ENCODE measurements around the gene TPM2.

DNA sequence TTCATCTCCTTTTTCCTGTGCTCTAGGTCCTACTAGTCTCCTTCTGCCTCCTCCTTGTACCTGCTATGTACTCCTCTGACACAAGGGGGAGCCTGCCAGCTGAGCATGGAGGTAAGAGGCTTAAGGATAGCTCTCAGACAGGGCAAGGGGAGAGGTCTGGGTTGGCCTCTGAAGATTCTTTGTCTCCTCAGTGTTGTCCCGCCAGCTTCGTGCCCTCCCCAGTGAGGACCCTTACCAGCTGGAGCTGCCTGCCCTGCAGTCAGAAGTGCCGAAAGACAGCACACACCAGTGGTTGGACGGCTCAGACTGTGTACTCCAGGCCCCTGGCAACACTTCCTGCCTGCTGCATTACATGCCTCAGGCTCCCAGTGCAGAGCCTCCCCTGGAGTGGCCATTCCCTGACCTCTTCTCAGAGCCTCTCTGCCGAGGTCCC is 46.5 kb upstream of the TPM2 start:
- TF ChIP-seq, protein P1, sequence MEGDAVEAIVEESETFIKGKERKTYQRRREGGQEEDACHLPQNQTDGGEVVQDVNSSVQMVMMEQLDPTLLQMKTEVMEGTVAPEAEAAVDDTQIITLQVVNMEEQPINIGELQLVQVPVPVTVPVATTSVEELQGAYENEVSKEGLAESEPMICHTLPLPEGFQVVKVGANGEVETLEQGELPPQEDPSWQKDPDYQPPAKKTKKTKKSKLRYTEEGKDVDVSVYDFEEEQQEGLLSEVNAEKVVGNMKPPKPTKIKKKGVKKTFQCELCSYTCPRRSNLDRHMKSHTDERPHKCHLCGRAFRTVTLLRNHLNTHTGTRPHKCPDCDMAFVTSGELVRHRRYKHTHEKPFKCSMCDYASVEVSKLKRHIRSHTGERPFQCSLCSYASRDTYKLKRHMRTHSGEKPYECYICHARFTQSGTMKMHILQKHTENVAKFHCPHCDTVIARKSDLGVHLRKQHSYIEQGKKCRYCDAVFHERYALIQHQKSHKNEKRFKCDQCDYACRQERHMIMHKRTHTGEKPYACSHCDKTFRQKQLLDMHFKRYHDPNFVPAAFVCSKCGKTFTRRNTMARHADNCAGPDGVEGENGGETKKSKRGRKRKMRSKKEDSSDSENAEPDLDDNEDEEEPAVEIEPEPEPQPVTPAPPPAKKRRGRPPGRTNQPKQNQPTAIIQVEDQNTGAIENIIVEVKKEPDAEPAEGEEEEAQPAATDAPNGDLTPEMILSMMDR (IDR thresholded peaks at IDR 0.05), result peak; percentile 61 to 86 (median 74)
- no peak for TF ChIP-seq POLR2A (IDR thresholded peaks at IDR 0.05)
